Tibial nerve (tissue), 3 donors: ENCODE results near the gene TSC22D4.
"Not testable (repeated sequence)": the region's sequence is repeated elsewhere in the genome, so short reads cannot be mapped to it uniquely, and the experiment has no call there.

Experiments
- CTCF ChIP-seq, 5 experiments: fragments of 200-600 bp in 3 of 5; fragments of 450-650 bp in 2 of 5; sonication (generic) in 3 of 5; IDR thresholded peaks; one replicate each; pipeline ENCODE4 v1.5.1; 2016 to 2019; ENCODE audit warnings: antibody characterized with exemption in 5 of 5, mild to moderate bottlenecking in 3 of 5, moderate library complexity in 2 of 5
- POLR2A ChIP-seq, 2 donors: fragments of 450-650 bp; IDR thresholded peaks; one replicate each; pipeline ENCODE4 v1.6.1; 2017; ENCODE audit warnings: antibody characterized with exemption in 2 of 2, mild to moderate bottlenecking in 2 of 2, moderate library complexity in 2 of 2

GRCh38 chr7:100447363-100447762, 31.7 kb downstream of the TSC22D4 start:
- not testable (repeated sequence) for TF ChIP-seq CTCF, POLR2A (IDR thresholded peaks at IDR 0.05)
